Measurements from ENCODE around the gene SLC25A48.

SLC25A48 gene

DNA sequence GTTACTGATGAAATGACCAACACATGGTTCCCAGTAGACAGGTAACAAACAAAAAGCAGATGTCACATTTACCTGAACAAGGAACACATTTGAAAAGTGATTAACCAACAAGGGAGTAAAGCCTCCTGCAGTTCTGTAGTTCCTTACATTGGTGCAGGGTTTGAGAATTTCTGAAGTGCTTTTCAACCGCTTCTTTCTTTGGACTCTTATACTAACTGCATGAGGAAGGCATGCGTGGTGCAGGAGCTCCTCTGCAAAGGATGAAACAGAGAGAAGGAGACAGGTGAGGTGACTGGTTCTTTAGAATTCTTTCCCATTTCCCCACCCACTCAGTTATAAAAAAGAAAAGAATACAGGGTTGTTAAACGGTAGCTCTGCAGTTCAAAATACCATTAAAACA lies 65.8 kb downstream of the SLC25A48 start:
- DNase-seq = no peak
- no peak overlapping the region for H3K4me3 ChIP-seq (ENCODE audit: low read depth, low read length)
- H3K36me3 ChIP-seq = no peaks in the 10 kb centered on the region
- no peaks in the 10 kb centered on the region for H3K9me3 ChIP-seq
- TF ChIP-seq, protein P1, sequence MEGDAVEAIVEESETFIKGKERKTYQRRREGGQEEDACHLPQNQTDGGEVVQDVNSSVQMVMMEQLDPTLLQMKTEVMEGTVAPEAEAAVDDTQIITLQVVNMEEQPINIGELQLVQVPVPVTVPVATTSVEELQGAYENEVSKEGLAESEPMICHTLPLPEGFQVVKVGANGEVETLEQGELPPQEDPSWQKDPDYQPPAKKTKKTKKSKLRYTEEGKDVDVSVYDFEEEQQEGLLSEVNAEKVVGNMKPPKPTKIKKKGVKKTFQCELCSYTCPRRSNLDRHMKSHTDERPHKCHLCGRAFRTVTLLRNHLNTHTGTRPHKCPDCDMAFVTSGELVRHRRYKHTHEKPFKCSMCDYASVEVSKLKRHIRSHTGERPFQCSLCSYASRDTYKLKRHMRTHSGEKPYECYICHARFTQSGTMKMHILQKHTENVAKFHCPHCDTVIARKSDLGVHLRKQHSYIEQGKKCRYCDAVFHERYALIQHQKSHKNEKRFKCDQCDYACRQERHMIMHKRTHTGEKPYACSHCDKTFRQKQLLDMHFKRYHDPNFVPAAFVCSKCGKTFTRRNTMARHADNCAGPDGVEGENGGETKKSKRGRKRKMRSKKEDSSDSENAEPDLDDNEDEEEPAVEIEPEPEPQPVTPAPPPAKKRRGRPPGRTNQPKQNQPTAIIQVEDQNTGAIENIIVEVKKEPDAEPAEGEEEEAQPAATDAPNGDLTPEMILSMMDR (IDR thresholded peaks at IDR 0.05; ENCODE audit: low read depth, low read length) = no peak
- peaks cover 4% of the 10 kb centered on the region; the same call in 1 of the 2 replicates for H3K4me1 ChIP-seq
- peaks cover 28% of the 10 kb centered on the region for H3K27me3 ChIP-seq

DNA sequence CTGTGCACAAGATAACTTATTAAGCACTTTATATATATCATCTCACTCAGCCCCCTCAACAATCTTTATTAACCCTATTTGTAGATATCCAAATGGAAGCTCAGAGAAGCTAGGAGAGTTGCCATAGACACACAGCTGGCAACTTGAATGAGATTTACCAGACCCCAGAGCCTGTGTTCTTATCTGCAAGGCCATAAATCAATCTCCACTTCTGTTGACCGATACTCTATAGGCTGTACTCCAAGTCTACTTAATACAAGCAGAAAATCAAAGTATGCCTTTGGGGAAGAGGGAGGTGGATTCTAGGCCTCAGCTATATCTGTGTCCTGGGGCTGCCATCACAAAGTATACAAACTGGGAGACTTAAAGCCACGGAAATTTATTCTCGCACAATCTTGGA lies 67.2 kb downstream of the SLC25A48 start:
- no peak for DNase-seq
- no peaks in the 10 kb centered on the region for H3K9me3 ChIP-seq
- TF ChIP-seq, protein P1 (IDR thresholded peaks at IDR 0.05; ENCODE audit: low read depth, low read length) = no peak
- H3K36me3 ChIP-seq = no peaks in the 10 kb centered on the region
- peaks cover 33% of the 10 kb centered on the region for H3K27me3 ChIP-seq
- no peak overlapping the region for H3K4me3 ChIP-seq (ENCODE audit: low read depth, low read length)
- H3K4me1 ChIP-seq = peaks cover 4% of the 10 kb centered on the region; the same call in 1 of the 2 replicates

DNA sequence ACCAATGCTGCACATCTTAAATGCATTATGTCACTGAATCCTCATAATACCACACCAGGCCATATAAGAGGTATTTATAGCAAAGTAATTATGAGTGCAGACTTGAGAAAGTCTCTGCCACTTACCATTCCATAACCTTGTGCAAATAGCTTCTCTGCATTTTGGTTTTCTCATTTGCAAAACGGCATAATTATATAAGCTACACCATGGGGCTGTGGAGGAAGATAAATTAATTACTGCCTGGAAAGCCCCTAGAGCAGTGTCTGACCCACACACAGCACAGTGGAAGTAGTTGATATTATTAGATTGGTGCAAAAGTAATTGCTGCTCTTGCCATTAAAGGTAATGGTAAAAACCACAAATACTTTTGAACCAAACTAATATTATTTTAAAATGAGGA lies 70.7 kb downstream of the SLC25A48 start:
- peaks cover 4% of the 10 kb centered on the region; the same call in 1 of the 2 replicates for H3K4me1 ChIP-seq
- TF ChIP-seq, protein P1 (IDR thresholded peaks at IDR 0.05; ENCODE audit: low read depth, low read length) = no peak
- no peaks in the 10 kb centered on the region for H3K36me3 ChIP-seq
- DNase-seq = no peak
- peaks cover 44% of the 10 kb centered on the region for H3K27me3 ChIP-seq
- no peaks in the 10 kb centered on the region; the same call in 1 of the 2 replicates for H3K9me3 ChIP-seq
- H3K4me3 ChIP-seq (ENCODE audit: low read depth, low read length) = no peak overlapping the region

DNA sequence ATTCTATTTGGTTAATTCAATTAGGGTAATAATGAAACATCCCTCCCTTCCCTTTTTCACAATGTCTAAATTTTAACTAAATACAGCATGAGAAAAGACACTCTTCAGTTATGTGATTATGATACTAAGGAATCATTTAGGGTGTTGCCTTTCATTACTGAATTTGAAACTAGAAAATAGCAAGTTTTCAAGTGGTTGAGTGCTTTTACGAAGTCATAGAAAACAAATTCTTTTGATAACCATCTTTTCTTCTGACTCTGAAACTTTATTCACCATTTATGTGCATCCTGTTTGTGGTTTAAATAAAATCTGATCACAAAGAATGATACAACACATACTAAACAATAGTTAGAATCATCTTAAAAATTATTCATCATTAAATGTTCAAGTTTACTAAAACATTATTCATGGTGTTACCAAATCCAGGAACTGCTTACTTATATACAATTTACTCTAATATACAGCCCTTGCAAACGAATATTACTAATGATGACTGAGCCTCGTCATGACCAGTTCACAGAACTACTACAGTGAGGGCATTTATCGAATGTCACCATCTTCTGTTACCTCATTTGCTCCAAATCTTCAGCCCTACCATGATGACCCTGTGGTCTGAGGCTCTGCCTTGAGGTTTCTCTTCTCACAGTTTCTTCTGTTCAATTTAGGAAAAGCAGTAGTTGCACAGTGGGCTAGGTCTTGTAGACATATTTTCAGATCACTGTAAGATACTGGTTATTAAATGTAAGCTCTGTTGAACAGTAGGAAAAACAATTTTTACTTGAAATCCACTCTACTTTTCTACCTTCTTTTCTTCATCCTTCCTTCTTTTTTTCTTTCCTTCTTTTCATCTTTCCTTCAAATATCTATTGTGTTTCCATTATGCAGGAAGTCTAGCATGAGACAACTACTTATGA lies 79.5 kb downstream of the SLC25A48 start:
- Histone ChIP-seq H3K27me3 (peaks cover 80% of the 10 kb centered on the region), H3K36me3 (no peaks in the 10 kb centered on the region), H3K4me3 (ENCODE audit: low read depth, low read length) (no peak overlapping the region), H3K4me1 (no peaks in the 10 kb centered on the region), H3K9me3 (no peaks in the 10 kb centered on the region; the same call in 1 of the 2 replicates)
- TF ChIP-seq, protein P1 (IDR thresholded peaks at IDR 0.05; ENCODE audit: low read depth, low read length) = no peak
- DNase-seq = no peak

DNA sequence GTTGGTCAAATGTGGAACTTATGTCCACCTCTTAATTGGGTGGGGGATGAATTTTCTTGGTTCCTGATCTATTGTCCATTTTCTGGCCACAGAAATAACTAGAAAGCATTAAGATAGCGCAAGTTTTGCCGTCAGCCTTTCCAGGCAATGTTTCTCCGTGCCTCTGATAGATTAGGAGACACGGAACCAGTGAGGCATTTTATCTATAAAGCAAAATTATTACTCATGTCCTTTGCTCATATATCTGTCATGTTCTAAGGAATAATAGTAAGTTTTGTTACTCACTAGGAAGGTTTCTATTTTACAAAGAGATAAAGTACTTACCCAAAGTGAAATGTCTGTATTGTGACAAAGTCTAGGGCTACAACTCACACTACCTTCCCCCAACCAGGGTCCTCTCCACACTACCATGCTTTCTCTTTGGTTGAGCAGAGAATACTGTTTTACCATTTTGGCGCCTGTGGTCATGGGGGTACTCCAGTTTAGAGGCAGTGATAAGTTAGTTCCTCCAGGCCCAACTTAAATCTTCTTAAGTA lies 81.1 kb downstream of the SLC25A48 start:
- Histone ChIP-seq H3K9me3 (no peaks in the 10 kb centered on the region; the same call in 1 of the 2 replicates), H3K4me1 (no peaks in the 10 kb centered on the region), H3K4me3 (ENCODE audit: low read depth, low read length) (no peak overlapping the region), H3K36me3 (no peaks in the 10 kb centered on the region), H3K27me3 (peaks cover 76% of the 10 kb centered on the region)
- no peak for DNase-seq
- TF ChIP-seq, protein P1 (IDR thresholded peaks at IDR 0.05; ENCODE audit: low read depth, low read length) = no peak

Data from BE2C (cell line).